GM12864 (cell line): Measurements from ENCODE around the gene NR1H4.

Source experiments
- DNase-seq: peaks from one replicate; pipeline ENCODE4 v3.0.0-alpha.2; 2011; ENCODE audit warnings: low read depth
- H3K4me3 ChIP-seq: 2 replicates; pipeline ENCODE4 v1.5.1; 2011; ENCODE audit warnings: mild to moderate bottlenecking, low read depth, low read length, control low read depth
- TF ChIP-seq, protein P1 (sequence below): IDR thresholded peaks from 2 replicates; pipeline ENCODE4 v1.5.1; 2011; ENCODE audit warnings: low read depth, mild to moderate bottlenecking, moderate library complexity, low read length, control low read depth, inconsistent platforms; ENCODE audit errors: missing control alignments

NR1H4 gene

DNA sequence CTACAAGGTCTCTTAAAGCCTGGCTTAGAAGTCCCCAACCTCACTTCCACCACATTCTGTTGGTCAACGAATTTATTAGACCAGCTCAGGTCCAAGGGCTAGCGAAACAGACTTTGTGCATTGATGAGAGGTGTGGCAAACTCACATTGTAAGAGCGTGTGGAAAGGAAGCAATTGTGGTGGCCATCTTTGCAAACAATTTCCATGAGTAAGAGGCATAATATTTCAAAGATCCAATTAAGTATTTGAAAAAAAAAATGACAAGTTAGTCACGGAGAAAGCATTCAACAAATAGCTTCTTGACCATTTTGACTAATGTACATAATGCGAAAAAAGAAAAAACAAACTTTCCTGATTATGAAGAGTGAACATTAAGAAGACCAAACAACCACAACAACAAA lies 7.4 kb downstream of the NR1H4 start:
- no peak for DNase-seq
- TF ChIP-seq, protein P1, sequence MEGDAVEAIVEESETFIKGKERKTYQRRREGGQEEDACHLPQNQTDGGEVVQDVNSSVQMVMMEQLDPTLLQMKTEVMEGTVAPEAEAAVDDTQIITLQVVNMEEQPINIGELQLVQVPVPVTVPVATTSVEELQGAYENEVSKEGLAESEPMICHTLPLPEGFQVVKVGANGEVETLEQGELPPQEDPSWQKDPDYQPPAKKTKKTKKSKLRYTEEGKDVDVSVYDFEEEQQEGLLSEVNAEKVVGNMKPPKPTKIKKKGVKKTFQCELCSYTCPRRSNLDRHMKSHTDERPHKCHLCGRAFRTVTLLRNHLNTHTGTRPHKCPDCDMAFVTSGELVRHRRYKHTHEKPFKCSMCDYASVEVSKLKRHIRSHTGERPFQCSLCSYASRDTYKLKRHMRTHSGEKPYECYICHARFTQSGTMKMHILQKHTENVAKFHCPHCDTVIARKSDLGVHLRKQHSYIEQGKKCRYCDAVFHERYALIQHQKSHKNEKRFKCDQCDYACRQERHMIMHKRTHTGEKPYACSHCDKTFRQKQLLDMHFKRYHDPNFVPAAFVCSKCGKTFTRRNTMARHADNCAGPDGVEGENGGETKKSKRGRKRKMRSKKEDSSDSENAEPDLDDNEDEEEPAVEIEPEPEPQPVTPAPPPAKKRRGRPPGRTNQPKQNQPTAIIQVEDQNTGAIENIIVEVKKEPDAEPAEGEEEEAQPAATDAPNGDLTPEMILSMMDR, result no peak
- H3K4me3 ChIP-seq, result no peak overlapping the region

DNA sequence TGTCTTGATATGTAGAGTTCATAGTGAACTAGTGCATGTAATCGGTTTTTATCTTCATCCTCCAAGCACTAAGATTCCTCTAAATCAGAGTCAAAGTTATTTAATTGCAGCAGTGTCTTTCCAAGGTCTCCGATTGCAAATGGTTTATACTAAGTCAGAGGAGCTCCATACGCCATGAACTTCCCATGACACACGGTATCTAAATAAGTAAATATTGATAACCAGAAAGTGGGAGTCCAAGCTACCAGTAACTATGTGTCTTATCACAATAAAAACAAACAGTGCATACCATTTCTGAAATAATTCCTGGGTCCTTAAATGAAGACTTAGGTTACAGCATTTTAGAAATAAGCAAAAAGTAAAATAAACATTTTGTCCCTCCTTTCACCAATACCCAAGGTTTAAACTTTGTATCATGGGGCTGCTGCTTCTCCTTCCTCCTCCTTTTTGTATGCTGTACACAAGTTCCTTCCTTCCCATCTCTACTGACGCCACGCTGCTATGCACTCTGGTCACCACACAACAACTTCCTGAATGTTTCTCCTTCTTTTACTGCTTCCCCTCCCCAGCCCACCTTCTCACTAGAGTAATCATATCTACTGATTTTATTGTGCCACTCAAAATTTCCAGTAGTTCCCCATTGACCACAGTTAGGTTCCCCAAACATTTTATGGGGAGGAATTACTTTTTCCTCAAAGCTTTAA lies 10.7 kb downstream of the NR1H4 start:
- TF ChIP-seq, protein P1, result no peak
- no peak for DNase-seq
- no peak overlapping the region for H3K4me3 ChIP-seq

DNA sequence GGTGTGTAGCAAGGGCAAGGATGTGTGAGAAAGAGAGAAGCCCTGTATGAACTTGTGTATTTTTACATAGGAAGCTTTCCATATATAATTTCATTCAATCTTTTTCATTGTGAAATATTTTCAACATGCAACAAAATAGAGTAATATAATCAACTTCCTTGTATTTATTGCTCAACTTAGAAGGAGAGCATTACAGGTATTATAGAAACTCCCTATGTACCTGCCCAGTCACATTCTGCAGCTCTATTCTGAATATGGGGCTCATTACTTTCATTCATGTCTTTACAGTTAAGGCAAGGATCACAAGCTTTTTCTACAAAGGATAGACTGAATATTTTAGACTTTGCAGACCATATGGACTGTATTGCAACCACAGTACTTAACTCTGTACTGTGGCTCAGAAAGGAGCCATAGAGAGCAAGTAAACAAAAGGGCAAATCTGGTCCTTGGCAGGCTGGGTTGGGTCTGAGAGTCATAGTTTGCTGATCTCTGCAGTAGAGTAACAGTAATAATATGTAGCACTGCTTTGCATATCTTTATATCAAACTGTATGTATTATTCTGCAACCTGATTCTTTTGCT lies 11.3 kb downstream of the NR1H4 start:
- DNase-seq, result no peak
- TF ChIP-seq, protein P1, result no peak

DNA sequence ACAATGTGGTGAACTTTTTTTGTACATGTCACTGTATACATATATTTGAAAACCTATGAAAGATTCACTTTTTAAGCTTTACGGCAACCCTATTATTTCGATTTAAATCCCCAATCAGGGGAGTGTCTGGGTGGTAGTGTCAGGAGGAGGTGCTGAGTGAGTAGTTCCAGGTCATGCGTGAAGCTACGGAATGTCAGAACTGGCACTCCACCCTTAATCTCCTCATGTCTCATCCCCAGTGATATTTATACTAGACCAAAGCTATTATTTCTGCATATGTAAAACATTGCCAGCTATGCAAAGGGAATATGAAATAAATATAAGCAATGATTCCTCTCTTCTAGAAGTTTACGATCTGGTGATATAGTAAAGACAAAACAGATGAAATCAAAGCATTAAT lies 12.3 kb downstream of the NR1H4 start:
- DNase-seq, result no peak
- TF ChIP-seq, protein P1, result no peak
- H3K4me3 ChIP-seq, result no peak overlapping the region

More for the DNA sequence above, 11.3 kb downstream of the NR1H4 start:
- no peak overlapping the region for H3K4me3 ChIP-seq

DNA sequence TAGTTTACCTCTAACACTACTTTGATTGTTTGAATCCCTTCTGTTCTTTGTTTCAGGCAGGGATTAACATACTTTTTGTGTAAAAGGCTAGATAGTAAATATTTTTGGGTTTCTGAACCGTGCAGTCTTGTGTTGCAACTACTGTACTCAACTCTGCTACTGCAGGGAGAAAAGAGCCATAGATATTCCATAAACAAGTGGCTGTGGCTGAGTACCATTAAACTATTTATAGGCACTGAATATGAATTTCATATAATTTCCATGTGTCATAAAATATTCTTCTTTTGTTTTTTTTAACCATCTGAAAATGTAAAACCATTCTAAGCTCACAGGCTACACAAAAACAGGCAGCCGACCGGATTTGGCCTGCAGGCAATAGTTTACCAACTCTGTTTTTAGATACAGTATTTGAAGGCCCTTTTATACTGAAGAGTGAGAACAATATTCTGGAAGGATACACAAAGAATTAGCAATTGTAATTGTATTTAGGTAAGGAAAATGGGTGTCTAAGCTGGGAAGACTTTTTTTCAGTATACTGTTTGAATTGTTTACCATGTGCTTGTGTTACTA lies 15.7 kb downstream of the NR1H4 start:
- TF ChIP-seq, protein P1, result no peak
- no peak overlapping the region for H3K4me3 ChIP-seq
- no peak for DNase-seq

DNA sequence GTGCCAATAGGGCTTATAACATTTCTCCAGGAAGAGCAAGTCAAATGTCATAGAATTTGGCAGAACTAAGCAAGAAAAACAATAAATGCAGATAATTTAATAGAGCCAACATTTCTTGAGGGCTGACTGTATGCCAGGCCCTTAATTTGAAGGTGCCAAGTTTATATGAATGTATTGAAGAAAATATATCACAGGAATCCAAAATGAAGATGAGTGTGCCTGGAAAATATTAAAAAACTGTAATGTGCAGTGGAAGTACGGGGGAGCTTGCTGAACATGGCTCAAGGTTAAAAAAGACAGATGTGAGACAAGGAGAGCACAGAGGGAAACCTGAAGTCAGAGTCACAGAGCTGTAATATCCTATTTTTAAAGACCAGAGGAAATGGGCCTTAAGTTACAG lies 16.4 kb downstream of the NR1H4 start:
- TF ChIP-seq, protein P1, result no peak
- no peak overlapping the region for H3K4me3 ChIP-seq
- DNase-seq, result no peak
